PC-9 (cell line): ENCODE data around the gene GRK4. TPM values are rescaled to one million over a fixed set of nuclear protein-coding genes. Genes with fewer than 3 reads are reported as not detected.

Source experiments
- BruUV-seq: library from RNA; stranded (reverse); fragments of 400-500 nt; replicated peaks from 2 replicates; lab custom pipeline; 2021; lab: Mats Ljungman, UMichigan
- CTCF ChIA-PET: fragments of 300-600 bp; sonication (Branson Sonifier 250); formaldehyde crosslinking; loops from one replicate; lab custom pipeline; 2022; ENCODE audit warnings: antibody characterized with exemption; lab: Charles Lee
- POLR2A ChIA-PET: fragments of 300-600 bp; sonication (Branson Sonifier 250); formaldehyde crosslinking; loops from one replicate; lab custom pipeline; 2022; ENCODE audit warnings: antibody characterized with exemption; ENCODE audit not compliant: unreplicated experiment; lab: Charles Lee
- DNase-seq, 2 experiments: peaks; one replicate each; pipeline versions ENCODE4 v3.0.0 to v3.0.0-alpha.2; 2015 to 2022; ENCODE audit warnings: mixed read lengths in 1 of 2
- H2AFZ ChIP-seq: fragments of 200-600 bp; sonication (generic); 2 replicates; pipeline ENCODE4 v1.8.1; 2017; ENCODE audit warnings: antibody characterized with exemption
- H3F3A ChIP-seq: fragments of 200-600 bp; sonication (generic); 2 replicates; pipeline ENCODE4 v1.8.1; 2017; ENCODE audit warnings: antibody characterized with exemption, mild to moderate bottlenecking, low read depth; ENCODE audit not compliant: insufficient read depth
- H3K27ac ChIP-seq: fragments of 200-600 bp; sonication (generic); 2 replicates; pipeline ENCODE4 v1.6.1; 2016; ENCODE audit warnings: mixed run types
- H3K27me3 ChIP-seq: fragments of 200-600 bp; sonication (generic); 2 replicates; pipeline ENCODE4 v1.6.1; 2016; ENCODE audit warnings: low read depth, mixed run types; ENCODE audit not compliant: insufficient read depth
- H3K36me3 ChIP-seq: fragments of 200-600 bp; sonication (generic); 2 replicates; pipeline ENCODE4 v1.6.1; 2016; ENCODE audit warnings: low read depth, mixed run types
- H3K4me1 ChIP-seq: fragments of 200-600 bp; sonication (generic); replicated peaks from 2 replicates; pipeline ENCODE4 v1.6.1; 2016; ENCODE audit warnings: mixed run types; ENCODE audit not compliant: insufficient read depth
- H3K4me2 ChIP-seq: fragments of 200-600 bp; sonication (generic); 2 replicates; pipeline ENCODE4 v1.6.1; 2017; ENCODE audit warnings: mixed run types
- H3K4me3 ChIP-seq: fragments of 200-600 bp; sonication (generic); 2 replicates; pipeline ENCODE4 v1.6.1; 2016; ENCODE audit warnings: mixed run types
- H3K79me2 ChIP-seq: fragments of 200-600 bp; sonication (generic); 2 replicates; pipeline ENCODE4 v1.6.1; 2017; ENCODE audit warnings: low read depth, mixed run types
- H3K9me2 ChIP-seq: fragments of 200-600 bp; sonication (generic); 2 replicates; pipeline ENCODE4 v1.8.1; 2017; ENCODE audit warnings: mild to moderate bottlenecking; ENCODE audit not compliant: insufficient read depth
- H3K9me3 ChIP-seq: fragments of 200-600 bp; sonication (generic); 2 replicates; pipeline ENCODE4 v1.8.1; 2016; ENCODE audit warnings: low read depth; ENCODE audit not compliant: insufficient read depth
- H4K20me1 ChIP-seq: fragments of 200-600 bp; sonication (generic); 2 replicates; pipeline ENCODE4 v1.8.1; 2017; ENCODE audit not compliant: insufficient read depth
- CTCF ChIP-seq: fragments of 200-600 bp; sonication (generic); conservative IDR thresholded peaks from 2 replicates; pipeline ENCODE4 v1.6.1; 2017; ENCODE audit warnings: mixed run types, antibody characterized with exemption, mild to moderate bottlenecking, moderate library complexity
- EZH2 ChIP-seq: fragments of 200-600 bp; sonication (generic); IDR thresholded peaks from 2 replicates; pipeline ENCODE4 v1.8.0; 2017; ENCODE audit warnings: antibody characterized with exemption, low read depth
- intact Hi-C: fragments of 100-400 bp; cut with micrococcal nuclease; formaldehyde crosslinking; loops from one replicate; pipeline ENCODE4 v1.10.0; 2022; ENCODE audit not compliant: unreplicated experiment
- total RNA-seq: library from RNA; stranded (reverse); gene quantifications from 2 replicates; pipeline ENCODE4 v1.2.3, GENCODE V29; 2021

Gene GRK4
- total RNA-seq, 1 experiment from 2014 or later, result 3.1 TPM

DNA sequence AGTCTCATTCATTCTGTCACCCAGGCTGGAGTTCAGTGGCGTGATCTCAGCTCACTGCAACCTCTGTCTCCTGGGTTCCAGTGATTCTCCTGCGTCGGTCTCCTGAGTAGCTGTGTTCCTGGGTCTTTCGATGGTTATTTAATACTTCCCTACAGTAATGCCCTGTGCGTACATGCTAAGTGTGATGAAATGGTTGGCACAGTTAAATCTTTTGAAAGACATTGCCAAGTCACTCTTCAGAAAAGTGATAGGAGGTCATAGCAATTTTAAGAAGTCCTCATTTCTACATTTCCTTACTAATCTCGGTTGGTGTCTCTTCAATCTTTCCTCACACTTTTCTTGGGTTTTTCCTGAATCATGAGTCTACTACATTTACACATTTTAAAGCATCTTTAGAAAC, 96.6 kb downstream of the GRK4 start:
- H3K79me2 ChIP-seq, result no peaks in the 10 kb centered on the region
- no peak overlapping the region for H3K27ac ChIP-seq
- ChIA-PET CTCF (no interaction called here), POLR2A (no interaction called here)
- intact Hi-C loops, result no loop called here
- H2AFZ ChIP-seq, result no peak overlapping the region
- DNase-seq, result no peak
- no peaks in the 10 kb centered on the region for H3K9me2 ChIP-seq
- no peaks in the 10 kb centered on the region for H3K9me3 ChIP-seq
- TF ChIP-seq CTCF (no peak), EZH2 (no peak)
- H3K27me3 ChIP-seq, result no peaks in the 10 kb centered on the region
- H4K20me1 ChIP-seq, result no peaks in the 10 kb centered on the region
- no peak overlapping the region for H3K4me3 ChIP-seq
- no peaks in the 10 kb centered on the region for H3K4me1 ChIP-seq
- no peaks in the 10 kb centered on the region for H3K36me3 ChIP-seq
- no peak overlapping the region for H3K4me2 ChIP-seq
- no peaks in the 10 kb centered on the region for H3F3A ChIP-seq
- no TSS peak for BruUV-seq

DNA sequence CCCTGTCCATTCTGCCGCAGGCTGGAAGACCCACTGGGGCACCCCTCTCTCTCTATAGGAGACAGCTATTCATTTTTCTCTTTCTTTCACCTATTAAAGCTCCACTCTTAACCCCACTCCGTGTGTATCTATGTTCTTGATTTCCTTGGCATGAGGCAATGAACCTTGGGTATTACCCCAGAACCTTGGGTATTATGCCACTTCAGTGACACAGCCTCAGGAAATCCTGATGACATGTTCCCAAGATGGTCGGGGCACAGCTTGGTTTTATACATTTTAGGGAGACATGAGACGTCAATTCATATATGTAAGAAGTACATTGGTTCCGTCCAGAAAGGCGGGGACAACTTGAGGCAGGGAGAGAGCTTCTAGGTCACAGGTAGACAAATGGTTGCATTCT, 97.6 kb downstream of the GRK4 start:
- Histone ChIP-seq H3K4me3 (no peak overlapping the region), H3K9me2 (no peaks in the 10 kb centered on the region), H3K36me3 (no peaks in the 10 kb centered on the region), H3K4me1 (no peaks in the 10 kb centered on the region), H3K9me3 (no peaks in the 10 kb centered on the region), H2AFZ (no peak overlapping the region), H3K27me3 (no peaks in the 10 kb centered on the region), H3K4me2 (no peak overlapping the region), H3K79me2 (no peaks in the 10 kb centered on the region), H4K20me1 (no peaks in the 10 kb centered on the region), H3K27ac (no peak overlapping the region), H3F3A (no peaks in the 10 kb centered on the region)
- TF ChIP-seq CTCF (no peak), EZH2 (no peak)
- ChIA-PET POLR2A (no interaction called here), CTCF (no interaction called here)
- DNase-seq, result no peak
- intact Hi-C loops, result no loop called here
- BruUV-seq, result no TSS peak

DNA sequence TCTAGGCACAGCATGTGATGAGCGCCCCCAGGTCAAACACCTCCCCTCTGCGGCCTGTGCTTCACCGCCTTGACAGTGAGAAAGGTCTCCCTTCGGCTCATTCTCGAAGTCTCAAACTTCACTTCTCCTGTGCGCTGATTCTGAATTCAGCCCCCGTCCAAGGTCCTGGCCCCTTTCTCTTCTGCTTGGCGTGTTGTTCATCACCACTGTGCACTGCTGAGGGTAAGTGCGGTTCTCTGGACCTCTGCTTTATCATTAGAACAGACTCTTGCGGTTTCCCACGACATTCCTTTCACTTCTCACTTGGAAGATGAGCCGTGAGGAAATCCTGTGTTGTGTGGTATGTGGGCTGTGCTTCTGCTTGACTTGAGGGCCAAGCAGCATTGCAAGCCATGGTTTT, 99.1 kb downstream of the GRK4 start:
- DNase-seq, result no peak
- H3K9me3 ChIP-seq, result no peaks in the 10 kb centered on the region
- H4K20me1 ChIP-seq, result no peaks in the 10 kb centered on the region
- no peaks in the 10 kb centered on the region for H3K9me2 ChIP-seq
- H2AFZ ChIP-seq, result no peak overlapping the region
- no peaks in the 10 kb centered on the region for H3K4me1 ChIP-seq
- no peaks in the 10 kb centered on the region for H3K79me2 ChIP-seq
- H3K36me3 ChIP-seq, result no peaks in the 10 kb centered on the region
- no peaks in the 10 kb centered on the region for H3K27me3 ChIP-seq
- H3F3A ChIP-seq, result no peaks in the 10 kb centered on the region
- ChIA-PET CTCF (no interaction called here), POLR2A (no interaction called here)
- intact Hi-C loops, result no loop called here
- H3K4me2 ChIP-seq, result no peak overlapping the region
- no peak overlapping the region for H3K4me3 ChIP-seq
- no peak for TF ChIP-seq EZH2
- no peak for TF ChIP-seq CTCF
- no peak overlapping the region for H3K27ac ChIP-seq
- no TSS peak for BruUV-seq
